HG02973 (cell line): ENCODE measurements around the gene IBTK.
"Not testable (repeated sequence)": the region's sequence is repeated elsewhere in the genome, so short reads cannot be mapped to it uniquely, and the experiment has no call there.

Experiments
- ATAC-seq: cut with Tn5 transposase; IDR thresholded peaks from one replicate; pipeline ENCODE4 v1.9.1; 2021; ENCODE audit warnings: moderate library complexity; ENCODE audit not compliant: unreplicated experiment

The IBTK gene

GRCh38 chr6:82247505-82248272 is at the start of gene IBTK:
IBTK (minus strand) TSS chr6:82247744; CDS start chr6:82240486, 7,258 bp downstream.
- ATAC-seq: peak; percentile 85

- ATAC-seq: no peak
Observed at GRCh38 chr6:82283771-82284410, 36.3 kb upstream of the IBTK start.

DNA sequence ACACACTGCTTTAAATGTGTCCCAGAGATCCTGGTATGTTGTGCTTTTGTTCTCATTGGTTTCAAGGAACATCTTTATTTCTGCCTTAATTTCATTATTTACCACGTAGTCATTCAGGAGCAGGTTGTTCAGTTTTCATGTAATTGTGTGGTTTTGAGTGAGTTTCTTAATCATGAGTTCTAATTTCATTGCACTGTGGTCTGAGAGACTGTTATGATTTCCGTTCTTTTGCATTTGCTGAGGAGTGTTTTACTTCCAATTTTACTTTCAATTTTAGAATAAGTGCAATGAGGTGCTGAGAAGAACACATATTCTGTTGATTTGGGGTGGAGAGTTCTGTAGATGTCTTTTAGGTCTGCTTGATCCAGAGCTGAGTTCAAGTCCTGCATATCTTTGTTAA is 34.0 kb upstream of the IBTK start:
- not testable (repeated sequence) for ATAC-seq

GRCh38 chr6:82277686-82278085 is 30.1 kb upstream of the IBTK start:
- ATAC-seq: no peak

- ATAC-seq: no peak
Observed at GRCh38 chr6:82275686-82276085, 28.1 kb upstream of the IBTK start.

- ATAC-seq: no peak
Observed at GRCh38 chr6:82273295-82273694, 25.8 kb upstream of the IBTK start.

- ATAC-seq: peak; percentile 72
Observed at GRCh38 chr6:82270881-82271635, 23.5 kb upstream of the IBTK start.

- ATAC-seq: no peak
Observed at GRCh38 chr6:82268301-82268846, 20.8 kb upstream of the IBTK start.

DNA sequence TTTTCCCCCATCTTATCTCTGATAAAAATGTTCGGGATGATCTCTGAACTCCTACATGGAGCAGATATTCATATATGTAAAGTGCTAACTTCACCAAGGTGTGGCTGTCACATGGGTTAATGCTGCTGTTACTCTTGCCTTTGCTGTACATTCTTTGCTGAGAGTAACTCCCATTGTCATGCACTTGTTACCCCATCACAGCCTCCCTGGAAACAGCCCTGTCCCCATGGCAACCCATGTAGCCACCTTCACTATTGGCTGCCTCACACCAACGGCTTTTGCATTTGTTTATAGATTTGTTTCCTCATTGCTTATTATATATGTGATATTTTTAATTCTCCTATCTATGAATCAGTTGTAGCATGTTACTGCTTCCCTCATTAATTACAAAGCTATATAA is 17.3 kb upstream of the IBTK start:
- no peak for ATAC-seq

- ATAC-seq: no peak
Observed at GRCh38 chr6:82264321-82264720, 16.8 kb upstream of the IBTK start.

DNA sequence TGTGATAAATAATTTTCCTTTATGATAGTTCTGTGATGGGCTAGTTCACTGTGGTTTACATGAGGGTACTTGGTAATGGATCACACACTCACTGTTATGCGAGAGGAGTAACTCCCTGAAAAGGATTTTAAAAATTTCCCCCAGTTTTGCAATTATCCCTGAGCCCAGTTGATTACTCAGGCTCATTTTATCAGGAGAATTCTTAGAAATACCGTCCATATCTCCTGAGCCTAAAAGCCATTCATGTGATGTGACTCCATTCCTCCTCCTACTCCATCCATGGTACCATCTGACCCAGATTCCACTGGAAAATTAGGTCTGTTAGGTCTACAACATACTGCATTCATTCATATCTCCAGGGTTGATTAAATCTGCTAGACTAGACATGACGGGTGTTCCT is 16.4 kb upstream of the IBTK start:
- no peak for ATAC-seq

GRCh38 chr6:82260997-82261732 is 13.6 kb upstream of the IBTK start:
- no peak for ATAC-seq

DNA sequence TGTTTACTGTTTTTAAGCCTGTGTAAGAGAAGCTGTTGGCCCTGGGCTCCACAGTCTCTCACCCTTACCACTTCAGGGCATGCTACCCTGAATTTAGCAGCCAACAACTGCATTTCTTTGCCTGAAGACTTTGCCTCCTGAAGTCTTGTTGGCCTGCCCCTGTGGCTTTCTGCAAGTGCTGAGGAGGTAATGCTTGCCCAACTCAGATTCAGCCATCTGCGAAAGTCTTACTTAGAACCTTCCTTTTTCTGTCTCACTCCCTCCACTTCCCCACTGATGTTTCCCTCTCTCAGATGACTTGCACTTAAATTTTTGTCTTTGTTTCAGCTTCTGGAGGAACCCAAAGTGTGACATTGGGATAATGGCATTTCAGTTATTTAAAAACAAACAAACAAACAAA is 11.8 kb upstream of the IBTK start:
- ATAC-seq: no peak

DNA sequence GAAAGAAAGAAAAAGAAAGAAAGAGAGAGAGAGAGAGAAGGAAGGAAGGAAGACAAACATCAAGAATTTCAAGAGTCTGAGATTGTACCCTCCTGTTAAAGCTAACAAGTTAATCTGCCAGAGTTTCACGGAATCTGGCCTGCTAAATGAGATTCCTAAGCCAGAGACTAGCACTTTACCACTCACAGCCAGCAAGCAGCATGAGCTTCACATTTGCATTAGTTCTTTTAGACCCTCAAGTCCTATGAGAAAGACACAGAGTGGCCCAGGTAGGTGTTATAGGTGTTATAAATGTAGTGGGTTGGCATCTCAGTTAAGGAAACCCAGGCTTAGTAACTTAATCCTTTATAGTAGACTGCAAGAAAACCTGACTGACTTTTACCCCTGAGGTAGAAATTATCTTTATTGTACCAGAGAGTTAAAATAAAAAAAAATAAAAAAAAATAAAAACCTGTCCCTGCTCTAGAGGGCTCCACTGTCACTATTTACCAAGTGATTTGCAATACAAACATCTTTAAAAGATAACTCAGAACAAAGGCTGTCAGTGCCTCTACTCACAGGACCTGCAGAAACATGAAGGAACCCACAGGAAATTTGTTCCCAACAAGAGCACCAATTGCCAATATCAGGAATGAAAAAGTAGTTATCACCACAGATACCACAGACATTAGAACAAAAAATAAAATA is 9.7 kb upstream of the IBTK start:
- ATAC-seq: no peak

DNA sequence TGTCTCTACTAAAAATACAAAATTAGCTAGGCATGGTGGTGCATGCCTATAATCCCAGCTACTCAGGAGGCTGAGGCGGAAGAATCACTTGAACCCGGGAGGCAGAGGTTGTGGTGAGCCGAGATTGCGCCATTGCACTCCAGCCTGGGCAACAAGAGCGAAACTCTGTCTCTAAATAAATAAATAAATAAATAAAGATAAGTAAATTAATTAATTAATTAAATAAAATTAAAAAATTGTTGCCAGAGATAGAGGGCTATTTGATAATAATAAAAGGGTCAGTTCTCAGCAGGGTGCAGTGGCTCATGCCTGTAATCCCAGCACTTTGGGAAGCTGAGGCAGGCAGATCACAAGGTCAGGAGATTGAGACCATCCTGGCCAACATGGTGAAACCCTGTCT is 7.2 kb upstream of the IBTK start:
- ATAC-seq: not testable (repeated sequence)

DNA sequence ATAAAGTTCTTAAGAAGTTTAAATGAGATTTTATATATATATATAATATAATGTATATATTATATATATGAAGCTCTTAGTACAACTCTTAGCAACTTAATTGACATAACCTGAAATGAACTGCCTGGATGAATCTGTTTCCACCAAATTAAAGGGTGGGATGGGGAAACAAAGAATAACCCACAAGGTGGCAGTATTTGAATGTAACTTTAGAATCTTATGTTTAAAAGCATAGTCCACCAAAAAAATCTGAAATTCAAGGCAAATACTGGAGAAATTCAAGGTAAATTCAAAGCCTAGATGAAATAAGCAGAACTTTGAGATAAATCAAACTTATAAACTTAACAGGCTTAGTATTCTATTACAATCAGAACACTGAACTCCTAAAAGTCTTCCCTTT is 4.4 kb upstream of the IBTK start:
- no peak for ATAC-seq

DNA sequence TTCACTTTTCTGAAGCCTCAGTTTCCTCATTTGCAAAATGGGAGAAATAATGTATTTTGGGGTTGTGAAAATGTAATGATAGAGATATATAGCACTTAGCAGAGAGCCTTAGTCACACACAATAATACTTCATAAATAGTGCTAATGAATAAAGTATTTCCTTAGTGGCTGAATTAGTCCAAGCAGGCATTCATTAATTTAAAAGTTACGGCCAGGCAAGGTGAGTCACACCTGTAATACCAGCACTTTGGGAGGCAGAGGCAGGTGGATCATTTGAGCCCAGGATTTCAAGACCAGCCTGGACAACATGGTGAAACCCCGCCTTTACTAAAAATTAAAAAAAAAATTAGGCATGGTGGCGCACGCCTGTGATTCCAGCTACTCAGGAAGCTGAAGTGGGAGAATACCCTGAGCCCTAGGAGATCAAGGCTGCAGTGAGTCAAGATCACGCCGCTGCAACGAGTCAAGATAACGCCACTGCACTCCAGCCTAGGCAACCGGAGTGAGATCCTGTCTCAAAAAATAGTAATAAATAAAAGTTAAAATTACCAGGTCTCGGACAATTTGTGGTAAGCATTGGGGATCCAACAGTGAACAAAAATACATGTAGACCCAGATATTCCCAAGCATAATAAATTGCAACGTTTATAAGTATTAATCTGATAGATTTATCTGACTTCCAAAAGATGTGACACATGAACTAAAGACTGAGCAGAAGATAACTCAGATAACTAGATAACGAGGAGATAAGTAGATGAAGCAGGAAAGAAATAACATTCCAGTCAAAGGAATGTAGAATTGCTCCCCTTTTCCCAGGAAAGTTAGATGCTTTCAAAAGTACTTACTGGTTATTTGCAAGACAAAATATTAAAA is 2.1 kb upstream of the IBTK start:
- ATAC-seq: no peak

DNA sequence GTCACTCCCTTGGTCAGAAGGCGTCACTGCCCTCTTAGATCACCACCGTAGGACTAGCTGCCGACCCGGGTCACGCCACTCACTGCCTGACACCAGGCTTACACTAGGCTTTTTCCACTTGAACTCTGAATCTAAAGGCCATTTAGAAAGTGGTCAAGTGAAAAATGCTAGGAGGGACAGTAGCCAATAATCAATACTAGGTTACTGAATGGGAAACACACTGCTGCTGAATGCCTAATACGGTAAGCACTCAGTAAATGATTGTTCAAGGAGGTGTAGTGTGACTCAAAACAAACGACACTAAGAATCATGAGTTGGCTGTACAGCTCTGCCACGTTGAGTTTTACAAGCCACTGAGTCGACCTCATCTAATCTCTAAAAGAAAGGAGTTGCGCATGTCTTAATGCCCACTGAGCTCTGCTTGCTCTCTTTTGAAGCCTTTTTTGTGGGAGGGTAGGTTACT is 760 bp upstream of the IBTK start:
- peak; percentile 58 for ATAC-seq

DNA sequence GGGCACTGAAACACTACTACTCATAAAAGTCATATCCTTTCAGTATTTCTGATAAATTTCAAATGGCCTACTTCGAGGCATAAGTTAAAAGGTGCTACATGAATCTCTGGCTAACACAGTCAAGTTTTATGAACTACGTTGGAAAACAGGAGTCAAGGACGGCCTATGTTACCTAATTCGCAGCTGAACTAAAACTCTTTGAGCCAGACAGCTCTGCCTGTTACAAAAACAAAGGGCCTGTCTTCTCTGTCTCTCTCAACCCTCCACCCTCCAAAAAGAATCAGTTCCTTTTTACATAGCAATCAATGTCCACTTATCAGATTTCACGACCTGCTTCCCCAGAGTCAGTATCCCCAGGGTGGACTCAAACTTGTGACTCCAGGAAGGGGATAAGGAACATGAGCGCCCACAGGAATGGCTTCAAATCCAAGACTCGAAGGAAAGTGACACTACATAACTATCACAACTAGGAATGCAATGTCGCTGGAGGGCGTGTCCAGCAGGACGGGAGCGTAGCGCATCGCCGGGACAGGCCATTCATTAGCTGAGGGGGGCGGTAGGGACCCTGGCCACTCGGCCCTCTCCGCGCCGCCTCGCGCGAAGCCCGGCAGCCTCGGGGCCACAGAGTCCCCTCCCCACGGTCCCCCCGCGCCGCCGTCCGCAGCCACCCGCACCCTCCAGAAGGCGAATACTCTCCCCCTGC is 591 bp downstream of the IBTK start:
- peak; percentile 28 for ATAC-seq
